NCI-H146 treated with DMSO at 0.1 percent for 48 hours (cell line): ENCODE results near the gene CSNK1G3.
"Not testable (repeated sequence)": the region's sequence is repeated elsewhere in the genome, so short reads cannot be mapped to it uniquely, and the experiment has no call there.

Experiments used
- DNase-seq: peaks from one replicate; lab custom pipeline; 2025; ENCODE audit not compliant: unreplicated experiment; lab: John Stamatoyannopoulos, UW

The CSNK1G3 gene

GRCh38 chr5:123511648-123512605 lies at the start of gene CSNK1G3:
Gene CSNK1G3 (plus strand): TSS chr5:123512177. CDS start chr5:123545664, 33,487 bp downstream.
- DNase-seq = no peak

- not testable (repeated sequence) for DNase-seq
These were observed 45.1 kb upstream of the CSNK1G3 start for GRCh38 chr5:123466839-123467238.

- no peak for DNase-seq
These were observed 40.6 kb upstream of the CSNK1G3 start for GRCh38 chr5:123471385-123471784.

GRCh38 chr5:123472150-123472924 lies 39.6 kb upstream of the CSNK1G3 start:
- no peak for DNase-seq

GRCh38 chr5:123474228-123474627 lies 37.7 kb upstream of the CSNK1G3 start:
- no peak for DNase-seq

GRCh38 chr5:123476731-123477130 lies 35.2 kb upstream of the CSNK1G3 start:
- DNase-seq = no peak

- no peak for DNase-seq
These were observed 33.4 kb upstream of the CSNK1G3 start for GRCh38 chr5:123478546-123478945.

GRCh38 chr5:123482258-123482657 lies 29.7 kb upstream of the CSNK1G3 start:
- no peak for DNase-seq

- DNase-seq = no peak
These were observed 28.4 kb upstream of the CSNK1G3 start for GRCh38 chr5:123483446-123484077.

GRCh38 chr5:123485275-123485674 lies 26.7 kb upstream of the CSNK1G3 start:
- DNase-seq = no peak

GRCh38 chr5:123486951-123487655 lies 24.9 kb upstream of the CSNK1G3 start:
- no peak for DNase-seq

GRCh38 chr5:123490974-123491373 lies 21.0 kb upstream of the CSNK1G3 start:
- DNase-seq = no peak

GRCh38 chr5:123495211-123495610 lies 16.8 kb upstream of the CSNK1G3 start:
- DNase-seq = not testable (repeated sequence)

GRCh38 chr5:123496892-123497291 lies 15.1 kb upstream of the CSNK1G3 start:
- no peak for DNase-seq

- DNase-seq = no peak
These were observed 11.5 kb upstream of the CSNK1G3 start for GRCh38 chr5:123500471-123500870.

- DNase-seq = no peak
These were observed 9.9 kb upstream of the CSNK1G3 start for GRCh38 chr5:123502120-123502519.

GRCh38 chr5:123503299-123503698 lies 8.7 kb upstream of the CSNK1G3 start:
- DNase-seq = no peak

- no peak for DNase-seq
These were observed 6.3 kb upstream of the CSNK1G3 start for GRCh38 chr5:123505633-123506032.

GRCh38 chr5:123508441-123508840 lies 3.5 kb upstream of the CSNK1G3 start:
- DNase-seq = no peak

- DNase-seq = no peak
These were observed 708 bp upstream of the CSNK1G3 start for GRCh38 chr5:123511290-123511647.
